Thymus (tissue), 11 donors: ENCODE data around the gene BRSK1. TPM values are rescaled to one million over a fixed set of nuclear protein-coding genes. Genes with fewer than 3 reads are reported as not detected.

ENCODE experiments used
- DNase-seq, 9 donors: peaks; one replicate each; pipeline ENCODE4 v3.0.0-alpha.2; 2013; ENCODE audit warnings: low spot score in 9 of 9, low read depth in 6 of 9, missing footprints in 1 of 9
- H3K27ac ChIP-seq, 2 donors: one replicate each; pipeline ENCODE4 v1.5.1; 2013; ENCODE audit warnings: control low read depth in 1 of 2, low read depth in 1 of 2, low read length in 1 of 2, mild to moderate bottlenecking in 1 of 2, moderate library complexity in 1 of 2
- H3K27me3 ChIP-seq, 2 donors: one replicate each; pipeline ENCODE4 v1.5.1; 2013; ENCODE audit warnings: low read length in 1 of 2; ENCODE audit not compliant: control insufficient read depth in 2 of 2, insufficient read depth in 1 of 2
- H3K36me3 ChIP-seq, 2 donors: one replicate each; pipeline ENCODE4 v1.5.1; 2013; ENCODE audit warnings: low read length in 1 of 2, mild to moderate bottlenecking in 1 of 2, moderate library complexity in 1 of 2; ENCODE audit not compliant: control insufficient read depth in 2 of 2, insufficient read depth in 2 of 2
- H3K4me1 ChIP-seq, 2 donors: one replicate each; pipeline ENCODE4 v1.5.1; 2013; ENCODE audit warnings: low read length in 2 of 2; ENCODE audit not compliant: control insufficient read depth in 2 of 2, insufficient read depth in 2 of 2
- H3K4me3 ChIP-seq, 2 donors: one replicate each; pipeline ENCODE4 v1.5.1; 2013; ENCODE audit warnings: low read length in 2 of 2, control low read depth in 1 of 2, mild to moderate bottlenecking in 1 of 2
- H3K9me3 ChIP-seq, 2 donors: one replicate each; pipeline ENCODE4 v1.5.1; 2013; ENCODE audit warnings: low read length in 1 of 2, mild to moderate bottlenecking in 1 of 2; ENCODE audit not compliant: control insufficient read depth in 2 of 2, insufficient read depth in 1 of 2
- WGBS: extraction: QIAGEN DNeasy Blood & Tissue Kit; methylation state at CpG from one replicate; pipeline ENCODE4 v1.1.7; 2013; 5-methylcytosine and 5-hydroxymethylcytosine counted together
- polyA plus RNA-seq: library from polyadenylated mRNA; stranded (reverse); fragments of 200-250 nt; gene quantifications from one replicate; pipeline ENCODE4 v1.2.3, GENCODE V29; 2013
- total RNA-seq: library from RNA; stranded (reverse); fragments of 120-200 nt; gene quantifications from one replicate; pipeline ENCODE4 v1.2.4, GENCODE V29; 2013
- donor health status: healthy.

BRSK1 gene
- total and polyA plus RNA-seq, 2 donors: 2.9 to 3.1 TPM

- Histone ChIP-seq H3K9me3 (no peaks in the 10 kb centered on the region), H3K27ac (no peak overlapping the region), H3K27me3 (no peaks in the 10 kb centered on the region), H3K4me3 (no peak overlapping the region), H3K36me3 (peaks cover 0 to 10% of the 10 kb centered on the region in 2 donors), H3K4me1 (no peaks in the 10 kb centered on the region)
- no peak for DNase-seq
- WGBS: 98% methylated on average over 4 of the region's 4 CpGs
Observed at GRCh38 chr19:55266840-55267239, 17.0 kb upstream of the BRSK1 start.

GRCh38 chr19:55269299-55269698 is 14.5 kb upstream of the BRSK1 start:
- H3K36me3 ChIP-seq: peaks cover 5 to 26% of the 10 kb centered on the region in 2 donors
- H3K27ac ChIP-seq: no peak overlapping the region
- H3K9me3 ChIP-seq: no peaks in the 10 kb centered on the region
- no peak for DNase-seq
- H3K4me3 ChIP-seq: no peak overlapping the region
- WGBS: 95% methylated on average over 8 of the region's 8 CpGs
- no peaks in the 10 kb centered on the region for H3K4me1 ChIP-seq
- H3K27me3 ChIP-seq: no peaks in the 10 kb centered on the region

GRCh38 chr19:55270172-55270942 is 13.4 kb upstream of the BRSK1 start:
- Histone ChIP-seq H3K9me3 (no peaks in the 10 kb centered on the region), H3K27ac (no peak overlapping the region), H3K4me3 (no peak overlapping the region), H3K4me1 (no peaks in the 10 kb centered on the region), H3K36me3 (peaks cover 10 to 29% of the 10 kb centered on the region in 2 donors), H3K27me3 (no peaks in the 10 kb centered on the region)
- WGBS: 98% methylated on average over 25 of the region's 25 CpGs
- no peak for DNase-seq

- Histone ChIP-seq H3K9me3 (no peaks in the 10 kb centered on the region), H3K27me3 (no peaks in the 10 kb centered on the region), H3K27ac (no peak overlapping the region), H3K4me1 (no peaks in the 10 kb centered on the region), H3K4me3 (no peak overlapping the region), H3K36me3 (peaks cover 10 to 31% of the 10 kb centered on the region in 2 donors)
- no peak for DNase-seq
- 98% methylated on average over 18 of the region's 18 CpGs for WGBS
Observed at GRCh38 chr19:55272142-55272541, 11.7 kb upstream of the BRSK1 start.

- 98% methylated on average over 36 of the region's 36 CpGs for WGBS
- Histone ChIP-seq H3K9me3 (no peaks in the 10 kb centered on the region), H3K4me1 (peaks cover 3 to 4% of the 10 kb centered on the region in 2 donors), H3K4me3 (no peak overlapping the region), H3K27ac (no peak overlapping the region), H3K27me3 (no peaks in the 10 kb centered on the region), H3K36me3 (peaks cover 16 to 36% of the 10 kb centered on the region in 2 donors)
- DNase-seq: no peak
Observed at GRCh38 chr19:55273978-55274707, 9.7 kb upstream of the BRSK1 start.

GRCh38 chr19:55275851-55276719 is 7.7 kb upstream of the BRSK1 start:
- H3K4me1 ChIP-seq: peaks cover 7 to 16% of the 10 kb centered on the region in 2 donors
- WGBS: 91% methylated on average over 17 of the region's 17 CpGs
- peaks cover 16 to 36% of the 10 kb centered on the region in 2 donors for H3K36me3 ChIP-seq
- no peaks in the 10 kb centered on the region for H3K27me3 ChIP-seq
- DNase-seq: no peak
- H3K9me3 ChIP-seq: no peaks in the 10 kb centered on the region
- H3K4me3 ChIP-seq: no peak overlapping the region
- peak overlapping the region in 1 of 2 donors; percentile 43 for H3K27ac ChIP-seq

- no peaks in the 10 kb centered on the region for H3K9me3 ChIP-seq
- H3K4me1 ChIP-seq: peaks cover 7 to 16% of the 10 kb centered on the region in 2 donors
- DNase-seq: no peak
- 93% methylated on average over 15 of the region's 15 CpGs for WGBS
- no peaks in the 10 kb centered on the region for H3K27me3 ChIP-seq
- no peak overlapping the region for H3K4me3 ChIP-seq
- H3K27ac ChIP-seq: peak overlapping the region; percentile 38 to 43
- H3K36me3 ChIP-seq: peaks cover 16 to 36% of the 10 kb centered on the region in 2 donors
Observed at GRCh38 chr19:55276720-55277430, 6.9 kb upstream of the BRSK1 start.

- no peaks in the 10 kb centered on the region for H3K27me3 ChIP-seq
- 98% methylated on average over 17 of the region's 17 CpGs for WGBS
- no peak for DNase-seq
- H3K27ac ChIP-seq: no peak overlapping the region
- no peaks in the 10 kb centered on the region for H3K9me3 ChIP-seq
- H3K4me3 ChIP-seq: no peak overlapping the region
- H3K36me3 ChIP-seq: peaks cover 16 to 30% of the 10 kb centered on the region in 2 donors
- H3K4me1 ChIP-seq: peaks cover 7 to 16% of the 10 kb centered on the region in 2 donors
Observed at GRCh38 chr19:55277494-55277893, 6.3 kb upstream of the BRSK1 start.
